ENCODE data around the gene NTM. TPM values are rescaled to one million over a fixed set of nuclear protein-coding genes. Genes with fewer than 3 reads are reported as not detected.

Gene NTM
- polyA plus RNA-seq, 1 donor (not counting 4 experiments of a cell fraction or from before 2014, with no cell fraction given) = 47.9 TPM

DNA sequence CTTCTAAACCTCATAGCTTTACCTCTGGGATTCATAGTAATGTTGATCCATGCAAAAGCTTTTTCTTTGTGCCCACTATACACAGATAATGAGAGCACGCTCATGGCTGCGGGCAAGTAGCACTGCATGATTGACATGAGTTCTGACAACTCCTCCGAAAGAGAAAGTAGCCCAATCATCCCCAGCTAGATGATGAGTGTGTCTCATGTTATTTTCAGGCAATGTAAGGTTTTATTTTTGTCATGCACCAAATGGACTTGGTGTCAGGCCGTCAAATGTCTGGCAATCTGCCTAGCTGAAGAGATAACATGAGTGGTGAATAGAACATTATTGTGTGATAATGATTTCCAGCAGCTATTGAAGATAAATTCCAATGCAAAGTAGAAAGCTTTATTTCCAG is 662.6 kb downstream of the NTM start:
- dilution Hi-C loops (cut with MboI; ENCODE audit: extremely low pct_ligation_motif_present, low sequenced_read_pairs) = no loop called here
- H3K4me1 ChIP-seq (ENCODE audit: control insufficient read depth, extremely low read depth, insufficient read depth, low read length) = peaks cover 18% of the 10 kb centered on the region
- FAIRE-seq (no peak), DNase-seq (ENCODE audit: low read depth, low spot score) (no peak)
- peaks cover 6% of the 10 kb centered on the region for H3K79me2 ChIP-seq (ENCODE audit: control insufficient read depth, insufficient read depth, low read length)
- no peak overlapping the region for H3K4me3 ChIP-seq (ENCODE audit: control insufficient read depth in 2 of 3, extremely low read depth in 1 of 3, insufficient read depth in 2 of 3, low read depth in 1 of 3, low read length in 3 of 3)
- H3K27ac ChIP-seq (ENCODE audit: control insufficient read depth, insufficient read depth, low read length) = no peak overlapping the region
- H3K27me3 ChIP-seq (ENCODE audit: control insufficient read depth, extremely low read depth, insufficient read depth, low read length) = no peaks in the 10 kb centered on the region
- no peaks in the 10 kb centered on the region for H3K9me1 ChIP-seq (ENCODE audit: control insufficient read depth, extremely low read depth, insufficient read depth, low read length)
- no peaks in the 10 kb centered on the region for H3K36me3 ChIP-seq (ENCODE audit: control insufficient read depth in 2 of 2, extremely low read depth in 1 of 2, insufficient read depth in 2 of 2, low read length in 2 of 2)
- no peak overlapping the region for H2AFZ ChIP-seq (ENCODE audit: control insufficient read depth, low read length)
- no peak overlapping the region for H3K4me2 ChIP-seq (ENCODE audit: control insufficient read depth, extremely low read depth, insufficient read depth, low read depth, low read length)
- no peaks in the 10 kb centered on the region for H4K20me1 ChIP-seq (ENCODE audit: control insufficient read depth, extremely low read depth, insufficient read depth, low read length)
- H3K9me3 ChIP-seq (ENCODE audit: control insufficient read depth, low read depth, low read length) = no peaks in the 10 kb centered on the region
- H3K9ac ChIP-seq (ENCODE audit: control insufficient read depth, extremely low read depth, insufficient read depth, low read length) = no peak overlapping the region
- TF ChIP-seq CTCF (optimal IDR thresholded peaks at IDR 0.05 in 1 of 3, IDR thresholded peaks at IDR 0.05 in 1 of 3, conservative IDR thresholded peaks at IDR 0.05 in 1 of 3; ENCODE audit: extremely low read depth in 1 of 3, insufficient read depth in 2 of 3, low read length in 3 of 3) (no peak), EZH2 (IDR thresholded peaks at IDR 0.05; ENCODE audit: low read length) (no peak)

- Histone ChIP-seq H3K9me3 (ENCODE audit: control insufficient read depth, low read depth, low read length) (no peaks in the 10 kb centered on the region), H3K9me1 (ENCODE audit: control insufficient read depth, extremely low read depth, insufficient read depth, low read length) (no peaks in the 10 kb centered on the region), H2AFZ (ENCODE audit: control insufficient read depth, low read length) (no peak overlapping the region), H3K36me3 (ENCODE audit: control insufficient read depth in 2 of 2, extremely low read depth in 1 of 2, insufficient read depth in 2 of 2, low read length in 2 of 2) (no peaks in the 10 kb centered on the region), H3K79me2 (ENCODE audit: control insufficient read depth, insufficient read depth, low read length) (peaks cover 6% of the 10 kb centered on the region), H3K4me1 (ENCODE audit: control insufficient read depth, extremely low read depth, insufficient read depth, low read length) (peaks cover 14% of the 10 kb centered on the region), H4K20me1 (ENCODE audit: control insufficient read depth, extremely low read depth, insufficient read depth, low read length) (no peaks in the 10 kb centered on the region), H3K9ac (ENCODE audit: control insufficient read depth, extremely low read depth, insufficient read depth, low read length) (no peak overlapping the region), H3K4me2 (ENCODE audit: control insufficient read depth, extremely low read depth, insufficient read depth, low read depth, low read length) (no peak overlapping the region), H3K27me3 (ENCODE audit: control insufficient read depth, extremely low read depth, insufficient read depth, low read length) (no peaks in the 10 kb centered on the region), H3K27ac (ENCODE audit: control insufficient read depth, insufficient read depth, low read length) (no peak overlapping the region), H3K4me3 (ENCODE audit: control insufficient read depth in 2 of 3, extremely low read depth in 1 of 3, insufficient read depth in 2 of 3, low read depth in 1 of 3, low read length in 3 of 3) (no peak overlapping the region)
- FAIRE-seq (no peak), DNase-seq (ENCODE audit: low read depth, low spot score) (no peak)
- dilution Hi-C loops (cut with MboI; ENCODE audit: extremely low pct_ligation_motif_present, low sequenced_read_pairs) = no loop called here
- TF ChIP-seq CTCF (optimal IDR thresholded peaks at IDR 0.05 in 1 of 3, IDR thresholded peaks at IDR 0.05 in 1 of 3, conservative IDR thresholded peaks at IDR 0.05 in 1 of 3; ENCODE audit: extremely low read depth in 1 of 3, insufficient read depth in 2 of 3, low read length in 3 of 3) (no peak), EZH2 (IDR thresholded peaks at IDR 0.05; ENCODE audit: low read length) (no peak)
Measured at GRCh38 chr11:132035228-132035627, 664.8 kb downstream of the NTM start.
